GM18498 (cell line): ENCODE data around the gene SMAD5.

Source experiments
- ATAC-seq: cut with Tn5 transposase; IDR thresholded peaks from one replicate; pipeline ENCODE4 v1.9.1; 2021; ENCODE audit warnings: mild to moderate bottlenecking, moderate library complexity; ENCODE audit not compliant: unreplicated experiment

Gene SMAD5

DNA sequence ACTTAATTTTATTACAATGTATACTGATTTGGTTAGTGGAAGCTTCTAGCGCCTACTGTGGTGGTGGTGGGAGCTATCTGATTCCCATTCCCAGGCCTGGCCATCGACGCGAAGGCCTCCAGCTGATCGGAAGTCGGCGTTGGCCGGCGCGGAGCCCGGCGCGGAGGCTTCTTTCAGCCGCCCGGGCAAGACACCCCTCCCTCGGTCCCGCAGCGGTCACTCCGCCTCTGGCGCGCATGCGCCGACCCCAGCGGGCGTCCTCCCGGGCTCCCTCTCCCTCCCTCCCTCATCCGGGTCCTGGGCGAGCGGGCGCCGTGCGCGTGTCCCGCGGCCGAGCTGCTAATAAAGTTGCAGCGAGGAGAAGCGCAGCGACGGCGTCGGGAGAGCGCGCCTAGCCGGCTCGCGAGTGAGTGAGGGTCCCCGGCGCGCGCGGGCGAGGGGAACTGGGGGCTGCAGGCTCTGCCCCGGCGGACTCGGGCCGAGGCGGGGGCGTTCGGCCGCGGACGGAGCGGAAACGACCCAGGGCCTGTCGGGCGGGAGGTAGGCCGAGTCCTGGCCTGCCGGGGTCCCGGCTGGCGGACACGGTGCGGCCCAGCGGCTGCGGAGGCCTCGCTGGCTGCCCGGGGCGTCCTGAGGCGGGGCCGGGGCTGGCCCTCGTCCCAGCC lies at the start of gene SMAD5:
TSS of gene SMAD5 (plus strand) at position 289 of the 665 bp plus-strand sequence. CDS start 20,916 bp downstream, outside the sequence.
- peak; percentile 91 for ATAC-seq

DNA sequence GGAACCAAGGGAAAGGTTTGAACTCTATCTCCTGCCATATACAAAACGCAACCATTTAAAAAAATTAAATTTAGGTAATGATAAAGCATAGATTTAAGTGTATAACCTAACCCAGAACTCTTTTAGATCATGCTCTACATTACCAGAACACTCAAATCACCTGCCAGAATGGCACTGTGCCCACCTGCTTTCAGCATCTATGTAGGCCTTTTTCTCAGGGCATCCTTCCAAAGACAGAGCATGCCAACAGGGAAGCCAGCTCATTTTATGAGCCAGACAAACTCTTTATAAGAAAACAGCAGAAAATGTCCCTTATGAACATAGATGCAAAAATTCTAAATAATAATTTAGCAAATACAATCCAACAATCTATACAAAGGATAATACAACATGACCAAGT lies 47.9 kb upstream of the SMAD5 start:
- ATAC-seq: no peak

GRCh38 chr5:136086783-136087566 lies 45.7 kb upstream of the SMAD5 start:
- no peak for ATAC-seq

DNA sequence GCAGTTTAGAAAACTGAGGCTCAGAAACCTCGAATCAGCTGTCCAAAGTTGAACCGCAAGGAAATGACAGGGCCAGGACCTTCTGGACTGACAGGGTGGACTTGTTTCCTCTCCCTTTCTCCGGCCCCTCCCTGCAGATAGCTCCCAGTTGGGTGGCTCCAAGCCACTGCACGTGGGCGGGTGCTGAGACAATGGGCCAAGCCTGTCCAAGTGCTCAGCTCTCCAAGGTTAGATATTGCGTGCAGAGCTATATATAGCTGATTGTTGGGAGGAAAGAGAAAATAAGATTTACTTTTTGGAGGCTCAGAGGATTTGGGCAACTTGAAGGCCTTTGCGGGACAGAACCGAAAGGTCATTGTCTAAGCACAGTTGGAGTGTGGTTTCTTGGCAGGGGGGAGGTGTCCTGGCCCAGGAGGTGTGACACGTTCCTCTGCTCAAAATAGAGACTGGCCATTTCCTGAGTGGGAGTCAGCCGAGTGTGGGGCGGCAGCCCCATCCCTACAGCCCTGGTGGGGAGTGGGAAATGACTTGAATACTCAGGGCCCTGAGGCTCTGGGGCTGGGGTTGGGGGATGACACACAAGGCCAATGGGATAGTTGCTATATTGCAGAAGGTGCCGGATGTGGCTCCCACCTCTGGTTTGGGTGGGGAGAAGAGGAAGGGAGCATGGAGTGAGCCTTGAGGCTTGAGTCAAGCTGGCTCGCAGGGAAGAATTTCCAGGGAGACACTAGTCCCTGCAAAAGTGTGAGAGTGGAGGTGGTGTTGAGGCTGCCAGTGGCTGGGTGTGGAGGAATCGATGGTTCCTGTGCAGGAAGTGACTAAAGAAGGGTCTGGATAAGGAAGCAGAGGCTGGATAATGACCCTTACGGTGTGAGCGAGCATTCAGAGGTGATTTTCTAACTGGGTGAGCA lies 44.4 kb upstream of the SMAD5 start:
- no peak for ATAC-seq

DNA sequence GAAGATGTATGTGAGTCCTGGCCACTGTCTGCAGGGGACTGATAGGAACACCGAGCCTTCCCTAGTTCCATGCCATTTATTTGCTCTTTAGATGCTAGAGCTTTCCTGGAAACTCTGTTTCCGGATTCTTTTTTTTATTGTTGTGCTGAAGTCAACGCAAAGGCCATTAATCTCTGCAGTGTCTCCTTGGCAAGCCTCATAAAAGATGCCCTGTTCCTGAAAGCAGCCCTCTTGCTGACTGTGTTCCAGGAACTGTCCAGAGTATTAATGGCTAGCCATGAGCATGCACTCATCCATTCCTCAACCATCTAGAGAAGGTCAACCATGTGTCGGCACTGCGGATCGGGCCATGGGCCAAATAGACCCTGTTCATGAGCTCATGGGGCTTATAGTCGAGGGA lies 42.9 kb upstream of the SMAD5 start:
- ATAC-seq: no peak

DNA sequence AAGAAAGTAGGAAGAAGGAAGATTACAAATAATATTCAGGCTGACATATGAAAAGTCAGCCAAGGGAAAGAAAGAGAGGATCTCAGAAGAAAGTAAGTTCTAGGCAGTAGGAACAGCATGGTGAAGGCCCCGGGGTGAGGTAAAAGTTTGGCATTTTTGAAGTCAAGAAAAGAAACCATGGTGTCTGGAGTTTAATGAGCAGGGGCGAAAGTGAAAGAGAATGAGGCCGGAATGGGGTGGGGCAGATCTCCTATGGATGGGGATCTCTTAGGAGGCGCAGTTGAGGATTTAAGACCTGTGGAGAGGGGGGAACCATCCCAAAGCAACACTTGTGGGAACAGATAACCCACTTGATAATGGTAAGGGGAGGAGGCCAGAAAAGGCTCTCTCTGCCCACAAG lies 42.3 kb upstream of the SMAD5 start:
- no peak for ATAC-seq

- ATAC-seq: no peak
Observed at GRCh38 chr5:136094189-136094912, 38.3 kb upstream of the SMAD5 start.

GRCh38 chr5:136094913-136095641 lies 37.6 kb upstream of the SMAD5 start:
- ATAC-seq: no peak

GRCh38 chr5:136098176-136098575 lies 34.5 kb upstream of the SMAD5 start:
- no peak for ATAC-seq

- no peak for ATAC-seq
Observed at GRCh38 chr5:136099870-136100269, 32.8 kb upstream of the SMAD5 start.

DNA sequence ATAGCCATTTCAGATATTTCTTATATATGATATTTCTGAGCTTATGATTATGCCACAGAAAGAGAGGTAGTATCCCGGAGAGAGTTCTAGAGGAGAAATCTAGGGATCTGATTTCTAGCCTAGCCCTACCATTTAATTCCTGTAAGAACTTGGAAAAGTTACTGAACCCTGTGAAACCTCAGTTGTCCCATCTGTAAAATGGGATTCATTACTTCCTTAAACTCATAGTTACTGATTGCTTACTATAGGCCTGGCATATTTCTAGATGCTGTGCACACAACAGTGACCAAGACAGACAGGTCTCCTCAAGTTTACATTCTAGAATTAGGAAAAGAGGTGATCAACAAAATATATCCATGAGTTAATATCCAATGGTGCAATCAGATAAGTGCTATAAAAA lies 30.8 kb upstream of the SMAD5 start:
- ATAC-seq: no peak

- peak; percentile 52 for ATAC-seq
Observed at GRCh38 chr5:136103118-136103517, 29.5 kb upstream of the SMAD5 start.

DNA sequence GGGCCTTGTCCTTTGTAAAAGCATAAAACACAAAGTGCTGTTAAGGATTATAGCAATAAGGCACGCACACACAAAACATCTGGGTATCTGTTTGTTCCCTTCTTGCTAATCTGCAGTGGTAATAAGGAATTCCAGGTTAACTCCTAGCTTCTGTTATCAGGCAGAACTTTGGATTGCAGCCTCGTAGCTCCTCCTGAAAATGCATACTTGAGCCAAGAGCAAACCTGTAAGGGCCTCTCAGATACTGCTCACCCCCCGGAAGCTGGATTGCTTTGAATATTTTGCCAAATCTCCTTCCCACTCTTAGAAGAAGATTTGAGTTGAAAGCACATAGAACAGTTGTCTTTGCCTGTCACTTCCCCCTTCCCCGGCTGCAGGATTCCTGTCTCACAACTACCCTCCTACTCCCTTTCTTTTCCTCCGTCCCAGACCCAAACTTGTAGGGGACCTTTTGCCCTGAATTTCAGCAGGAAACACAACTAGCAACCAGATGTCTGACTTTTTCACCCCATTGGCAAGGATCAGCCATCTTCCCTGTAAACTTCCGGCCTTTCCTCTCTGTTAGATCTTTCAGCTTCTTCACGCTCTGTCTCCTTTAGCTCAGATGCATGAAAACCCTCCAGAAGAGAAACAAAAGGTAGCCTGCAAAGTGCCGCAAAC lies 28.2 kb upstream of the SMAD5 start:
- ATAC-seq: no peak

DNA sequence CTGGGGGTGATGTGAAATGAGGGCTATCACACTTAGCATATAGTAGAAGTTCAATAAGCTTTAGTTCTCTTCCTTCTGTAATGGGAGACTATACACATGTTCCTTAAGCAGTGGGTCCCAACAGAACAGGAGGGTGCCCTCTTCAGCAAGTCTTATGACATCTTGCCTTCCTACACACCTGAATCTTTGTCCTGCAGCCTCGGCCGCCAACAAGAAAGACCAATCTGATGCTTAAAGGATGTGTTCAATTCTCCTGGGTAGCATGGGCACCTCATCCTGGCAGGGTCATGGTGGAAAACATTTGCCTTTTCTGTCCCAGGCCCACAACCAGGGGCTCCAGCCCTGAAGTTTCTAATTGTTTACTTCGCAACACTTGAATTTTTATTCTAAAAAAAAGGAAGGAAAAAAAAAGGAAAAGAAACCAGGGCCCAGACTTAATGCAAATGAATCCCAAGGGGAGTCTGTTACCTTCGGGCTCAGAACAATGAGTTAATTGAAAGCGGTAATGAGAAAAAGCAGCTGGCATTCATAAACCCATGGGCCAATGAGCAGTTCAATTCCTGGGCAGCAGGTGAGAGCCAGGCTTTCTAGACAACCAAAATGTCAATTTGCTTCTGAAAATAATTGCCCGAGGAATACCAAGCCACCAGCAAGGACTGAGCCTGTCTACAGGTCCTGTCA lies 26.2 kb upstream of the SMAD5 start:
- no peak for ATAC-seq

GRCh38 chr5:136108180-136108611 lies 24.4 kb upstream of the SMAD5 start:
- ATAC-seq: peak; percentile 72

DNA sequence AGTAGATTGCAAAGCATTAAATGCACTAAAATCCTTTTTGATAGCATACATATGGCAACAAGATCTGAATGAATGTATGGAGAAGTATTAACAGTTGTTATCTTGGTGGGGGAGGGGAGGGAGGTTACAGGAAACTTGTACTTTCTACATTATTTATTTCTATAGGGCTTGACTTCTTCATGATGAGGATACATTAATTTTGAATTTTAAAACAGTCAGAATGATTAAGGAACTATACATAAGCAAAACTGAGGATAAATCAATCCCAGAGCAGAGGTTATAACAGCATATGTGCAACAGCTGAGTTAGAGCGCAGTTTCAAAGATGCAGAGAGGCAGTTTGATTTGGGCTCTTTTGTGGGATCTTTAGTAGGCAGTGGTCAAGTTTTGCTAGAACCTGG lies 23.9 kb upstream of the SMAD5 start:
- no peak for ATAC-seq

DNA sequence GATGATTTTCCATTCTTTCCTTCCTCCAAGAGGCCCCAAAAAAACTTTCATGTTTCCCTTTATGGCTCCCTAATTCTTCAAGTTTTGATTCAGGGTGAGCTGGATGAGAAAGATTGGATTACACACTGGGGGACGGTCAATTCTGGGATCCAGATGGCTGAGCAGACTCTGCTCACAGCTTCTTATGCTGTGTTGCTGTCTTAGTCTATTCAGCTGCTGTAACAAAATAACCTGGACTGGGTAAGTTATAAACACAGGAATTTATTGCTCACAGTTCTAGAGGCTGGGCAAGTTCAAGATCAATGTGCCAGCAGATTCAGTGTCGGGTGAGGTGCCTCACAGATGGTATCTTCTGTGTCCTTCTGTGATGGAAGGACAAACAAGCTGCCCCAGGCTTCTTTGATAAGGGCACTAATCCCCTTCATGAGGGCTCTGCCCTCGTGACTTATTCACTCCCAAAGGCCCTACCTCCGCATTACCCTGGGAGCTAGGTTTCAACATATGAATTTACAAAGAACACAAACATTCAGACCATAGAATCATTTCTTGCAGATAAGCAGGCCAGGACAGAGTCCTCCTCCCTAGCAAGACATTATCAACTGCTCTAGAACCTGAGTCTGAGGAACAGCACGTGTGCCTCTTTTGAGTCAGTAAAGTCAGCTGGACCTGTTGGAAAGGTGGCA lies 23.1 kb upstream of the SMAD5 start:
- no peak for ATAC-seq

DNA sequence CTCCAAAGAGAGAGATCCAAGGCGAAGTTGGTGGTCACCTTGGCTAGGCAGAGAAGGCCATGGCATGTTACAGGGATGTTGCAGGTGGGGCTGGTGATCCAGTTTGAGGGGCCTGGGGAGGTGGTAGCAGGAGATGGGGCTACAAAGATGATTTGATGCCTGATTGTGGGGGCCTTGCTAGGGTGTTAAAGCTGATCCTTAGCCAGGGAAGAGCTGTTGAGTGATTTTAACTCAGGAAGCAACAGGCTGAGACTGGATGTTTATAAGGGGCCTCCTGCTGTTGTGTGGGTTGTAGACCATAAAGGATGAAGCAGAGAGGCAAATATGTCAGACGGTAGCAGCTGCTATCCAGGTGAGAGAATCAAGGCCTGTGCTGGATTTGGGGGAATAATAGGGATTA lies 19.0 kb upstream of the SMAD5 start:
- no peak for ATAC-seq
